D721Med (cell line): ENCODE data around the gene TXLNB.
"Not testable (repeated sequence)": the region's sequence is repeated elsewhere in the genome, so short reads cannot be mapped to it uniquely, and the experiment has no call there.

ENCODE experiments used
- DNase-seq: peaks from one replicate; pipeline ENCODE4 v3.0.0; 2011; ENCODE audit warnings: low spot score; ENCODE audit not compliant: insufficient read length
- FAIRE-seq: peaks from 2 replicates; lab custom pipeline; 2011; peaks lifted over from hg19 to GRCh38; lab: Jason Lieb, UNC
- TF ChIP-seq, protein P1 (sequence below): IDR thresholded peaks from 2 replicates; pipeline ENCODE4 v1.5.1; 2012; ENCODE audit warnings: mild to moderate bottlenecking, control low read depth; ENCODE audit not compliant: insufficient read depth; ENCODE audit errors: missing control alignments

TXLNB gene

DNA sequence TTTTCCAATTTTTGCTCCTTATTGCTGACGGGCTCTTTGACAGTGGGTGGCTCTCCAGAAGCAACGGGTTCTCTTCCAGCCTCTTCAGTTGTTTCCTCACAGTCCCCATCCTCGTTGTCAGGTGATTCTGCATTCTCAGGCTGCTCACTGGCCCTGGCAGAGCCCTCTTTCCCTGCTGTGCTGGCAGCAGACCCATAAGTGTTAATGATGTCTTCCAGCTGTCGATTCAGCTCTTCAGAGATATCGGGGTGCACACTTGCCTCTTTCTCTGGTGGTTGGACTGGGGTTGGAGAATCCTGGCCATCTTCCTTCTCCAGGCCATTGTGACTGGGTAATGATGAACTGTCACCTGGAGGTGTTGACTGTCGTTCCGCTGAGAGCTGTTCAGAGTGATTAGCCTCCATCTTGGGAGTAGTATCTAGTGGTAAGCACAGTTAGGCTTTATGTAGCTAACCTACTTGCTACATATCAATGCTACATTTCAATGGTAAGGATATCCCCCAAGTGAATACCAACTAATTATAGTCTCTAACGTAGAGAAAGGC lies 3.2 kb downstream of the TXLNB start:
- FAIRE-seq (no peak), DNase-seq (no peak)
- TF ChIP-seq, protein P1, sequence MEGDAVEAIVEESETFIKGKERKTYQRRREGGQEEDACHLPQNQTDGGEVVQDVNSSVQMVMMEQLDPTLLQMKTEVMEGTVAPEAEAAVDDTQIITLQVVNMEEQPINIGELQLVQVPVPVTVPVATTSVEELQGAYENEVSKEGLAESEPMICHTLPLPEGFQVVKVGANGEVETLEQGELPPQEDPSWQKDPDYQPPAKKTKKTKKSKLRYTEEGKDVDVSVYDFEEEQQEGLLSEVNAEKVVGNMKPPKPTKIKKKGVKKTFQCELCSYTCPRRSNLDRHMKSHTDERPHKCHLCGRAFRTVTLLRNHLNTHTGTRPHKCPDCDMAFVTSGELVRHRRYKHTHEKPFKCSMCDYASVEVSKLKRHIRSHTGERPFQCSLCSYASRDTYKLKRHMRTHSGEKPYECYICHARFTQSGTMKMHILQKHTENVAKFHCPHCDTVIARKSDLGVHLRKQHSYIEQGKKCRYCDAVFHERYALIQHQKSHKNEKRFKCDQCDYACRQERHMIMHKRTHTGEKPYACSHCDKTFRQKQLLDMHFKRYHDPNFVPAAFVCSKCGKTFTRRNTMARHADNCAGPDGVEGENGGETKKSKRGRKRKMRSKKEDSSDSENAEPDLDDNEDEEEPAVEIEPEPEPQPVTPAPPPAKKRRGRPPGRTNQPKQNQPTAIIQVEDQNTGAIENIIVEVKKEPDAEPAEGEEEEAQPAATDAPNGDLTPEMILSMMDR = no peak

DNA sequence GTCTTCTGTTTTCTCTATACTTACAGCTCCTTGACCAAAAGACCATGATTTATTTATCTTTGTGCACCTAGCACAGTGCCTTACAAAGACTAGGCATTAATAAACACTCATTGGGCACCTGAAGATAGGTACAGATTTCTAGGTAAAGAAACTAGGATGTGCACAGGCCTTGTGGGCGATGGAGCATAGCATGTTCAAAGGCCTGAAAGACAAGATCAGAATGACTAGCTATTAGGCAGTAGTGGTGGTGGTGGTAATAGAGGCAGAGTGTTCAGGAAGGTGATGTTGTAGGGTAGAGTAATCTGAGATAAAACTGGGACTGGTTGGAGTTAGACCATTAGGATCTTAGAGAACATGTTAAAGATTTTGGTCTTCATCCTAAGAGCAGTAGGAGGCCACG lies 3.9 kb downstream of the TXLNB start:
- TF ChIP-seq, protein P1 = no peak
- FAIRE-seq (no peak), DNase-seq (no peak)

DNA sequence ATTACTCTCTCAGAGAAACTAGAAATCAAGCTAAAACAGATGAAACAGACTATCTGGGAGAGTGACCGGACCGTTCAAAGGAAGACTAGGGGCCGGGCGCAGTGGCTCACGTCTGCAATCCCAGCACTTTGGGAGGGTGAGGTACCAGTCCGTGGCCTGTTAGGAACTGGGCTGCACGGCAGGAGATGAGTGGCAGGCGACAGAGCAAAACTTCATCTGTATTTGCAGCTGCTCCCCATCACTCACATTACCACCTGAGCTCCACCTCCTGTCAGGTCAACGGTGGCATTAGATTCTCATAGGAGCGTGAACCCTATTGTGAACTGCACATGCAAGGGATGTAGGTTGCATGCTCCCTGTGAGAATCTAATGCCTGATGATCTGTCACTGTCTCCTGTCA lies 5.4 kb downstream of the TXLNB start:
- not testable (repeated sequence) for FAIRE-seq, DNase-seq

DNA sequence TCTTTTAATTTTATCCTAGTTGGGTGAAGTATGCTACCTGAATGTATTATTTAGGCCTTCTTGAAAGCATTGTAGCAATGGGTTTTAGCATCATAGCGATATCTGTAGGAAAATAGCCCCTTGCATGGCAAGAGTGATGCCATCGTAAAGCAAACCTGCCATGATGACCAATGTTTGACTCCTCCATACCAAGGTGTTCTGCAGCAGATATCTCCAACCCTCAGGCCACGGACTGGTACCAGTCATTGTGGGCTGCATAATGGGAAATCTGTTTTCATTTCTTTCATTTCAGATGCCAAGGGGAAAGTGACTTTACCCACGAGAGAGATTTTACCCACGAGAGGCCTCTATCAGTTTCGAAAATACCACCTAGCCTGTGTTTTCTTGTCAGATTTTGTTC lies 6.2 kb downstream of the TXLNB start:
- no peak for FAIRE-seq
- TF ChIP-seq, protein P1 = no peak
- DNase-seq = no peak

DNA sequence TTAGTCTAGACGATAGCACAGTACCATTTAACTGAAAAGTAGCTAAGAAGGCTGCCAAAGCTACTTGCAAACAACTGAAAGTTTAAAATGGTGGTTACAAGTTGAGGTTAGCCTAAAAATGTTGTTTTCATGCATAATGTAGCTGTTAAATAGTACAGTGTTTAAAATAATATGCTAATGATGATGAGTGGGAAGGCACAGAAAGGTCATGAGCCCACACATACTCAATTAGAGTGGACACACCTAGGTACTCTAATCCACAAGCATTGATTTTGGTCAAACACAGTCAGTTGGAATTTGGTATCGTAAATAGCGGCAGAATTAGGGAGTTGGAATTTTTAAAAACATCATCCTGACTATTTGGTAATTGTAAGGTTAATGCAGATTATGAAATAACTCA lies 7.0 kb downstream of the TXLNB start:
- TF ChIP-seq, protein P1 = no peak
- FAIRE-seq (no peak), DNase-seq (no peak)

DNA sequence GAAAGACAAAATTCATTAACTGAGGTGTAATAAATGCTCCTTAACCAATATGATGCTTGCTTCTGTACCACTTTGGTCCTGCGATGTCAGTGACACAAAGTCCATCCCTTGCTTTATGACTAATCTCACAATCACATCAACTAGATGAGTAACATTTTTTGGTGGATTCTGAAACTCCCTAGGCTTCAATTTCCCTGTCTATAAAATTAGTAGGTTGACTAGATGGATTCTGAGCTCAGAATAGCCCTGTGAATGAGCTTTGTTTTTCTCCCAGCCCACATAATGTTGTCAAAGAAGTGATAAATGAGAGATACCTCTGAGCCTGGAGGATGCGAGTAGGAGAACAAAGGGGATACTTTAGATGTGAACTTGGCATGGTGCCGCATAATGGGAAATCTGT lies 9.1 kb downstream of the TXLNB start:
- TF ChIP-seq, protein P1 = no peak
- DNase-seq (no peak), FAIRE-seq (no peak)

DNA sequence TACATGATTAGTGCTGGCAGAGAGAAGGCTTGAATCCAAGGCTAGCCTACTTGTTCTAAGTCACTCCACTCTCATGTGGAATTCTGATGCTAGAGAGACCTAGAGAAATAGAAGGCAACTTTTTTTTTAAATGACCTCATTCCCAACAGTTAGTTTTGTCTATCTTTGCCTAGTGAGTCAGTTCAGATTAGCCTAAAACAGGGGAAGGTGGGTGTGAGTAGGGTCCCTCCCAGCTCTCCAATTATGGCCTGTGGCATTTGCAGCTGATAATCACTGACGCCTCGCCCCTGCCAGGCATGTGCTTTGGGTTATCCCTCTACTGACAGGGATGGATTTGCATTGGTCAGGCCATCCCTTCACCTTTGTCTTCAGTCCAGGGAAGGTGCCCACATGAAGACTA lies 13.6 kb downstream of the TXLNB start:
- FAIRE-seq = no peak
- no peak for DNase-seq
- TF ChIP-seq, protein P1 = no peak

DNA sequence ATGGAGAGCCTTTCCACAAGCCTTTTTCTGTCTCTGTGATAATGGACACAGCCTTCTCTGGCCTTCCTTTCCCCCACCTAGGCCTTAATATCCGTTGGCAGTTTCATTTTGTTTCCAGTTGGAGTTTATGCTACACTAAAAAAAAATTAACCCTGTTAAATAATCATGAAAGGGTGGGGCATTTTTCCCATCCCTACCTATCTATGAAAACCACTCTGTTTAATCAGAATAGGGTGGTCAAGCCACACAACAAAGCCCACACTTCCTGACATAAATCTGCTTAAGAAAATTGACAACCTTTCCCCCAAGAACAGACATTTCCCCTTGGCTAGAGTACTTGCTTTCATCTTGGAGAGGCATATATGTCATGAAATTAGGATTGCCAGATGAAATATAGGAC lies 14.2 kb downstream of the TXLNB start:
- DNase-seq (no peak), FAIRE-seq (no peak)
- TF ChIP-seq, protein P1 = no peak
